Lung (tissue), 12 donors: ENCODE measurements around the gene MPZ. TPM values are rescaled to one million over a fixed set of nuclear protein-coding genes. Genes with fewer than 3 reads are reported as not detected.

Source experiments
- ATAC-seq: fragments of 200-7000 bp; cut with Tn5 transposase; one replicate; pipeline ENCODE4 v1.9.1; 2020; ENCODE audit warnings: moderate number of reproducible peaks; ENCODE audit not compliant: insufficient read depth, low FRiP score
- DNase-seq, 3 donors: peaks; one replicate each; pipeline ENCODE4 v3.0.0-alpha.2; 2013 to 2017
- H3K27ac ChIP-seq, 2 donors: one replicate each; pipeline ENCODE4 v1.5.1; 2013; ENCODE audit warnings: mild to moderate bottlenecking in 2 of 2, moderate library complexity in 2 of 2, control low read depth in 1 of 2, inconsistent platforms in 1 of 2, low read depth in 1 of 2, low read length in 1 of 2
- H3K27me3 ChIP-seq, 3 donors: one replicate each; pipeline ENCODE4 v1.5.1; 2013; ENCODE audit warnings: low read length in 2 of 3; ENCODE audit not compliant: control insufficient read depth in 3 of 3, insufficient read depth in 3 of 3
- H3K36me3 ChIP-seq, 4 donors: one replicate each; pipeline ENCODE4 v1.5.1; 2013; ENCODE audit warnings: low read length in 4 of 4, mild to moderate bottlenecking in 1 of 4, moderate library complexity in 1 of 4; ENCODE audit not compliant: control insufficient read depth in 4 of 4, insufficient read depth in 4 of 4
- H3K4me1 ChIP-seq, 5 donors: one replicate each; pipeline ENCODE4 v1.5.1; 2013; ENCODE audit warnings: low read length in 5 of 5, mild to moderate bottlenecking in 2 of 5, moderate library complexity in 1 of 5; ENCODE audit not compliant: control insufficient read depth in 5 of 5, insufficient read depth in 5 of 5
- H3K4me3 ChIP-seq: one replicate; pipeline ENCODE4 v1.5.1; 2013; ENCODE audit warnings: mild to moderate bottlenecking, control low read depth, moderate library complexity
- H3K9ac ChIP-seq, 2 donors: one replicate each; pipeline ENCODE4 v1.5.1; 2013; ENCODE audit warnings: low read length in 2 of 2, control low read depth in 1 of 2; ENCODE audit not compliant: insufficient read depth in 1 of 2
- H3K9me3 ChIP-seq, 4 donors: one replicate each; pipeline ENCODE4 v1.5.1; 2013; ENCODE audit warnings: low read length in 3 of 4, mild to moderate bottlenecking in 1 of 4, moderate library complexity in 1 of 4; ENCODE audit not compliant: control insufficient read depth in 4 of 4, insufficient read depth in 3 of 4
- WGBS, 2 donors: extraction: QIAGEN DNeasy Blood & Tissue Kit; methylation state at CpG; one replicate each; pipeline ENCODE4 v1.1.7; 2013; 5-methylcytosine and 5-hydroxymethylcytosine counted together
- polyA plus RNA-seq, 2 donors: library from polyadenylated mRNA; stranded (reverse); fragments of 200-250 nt; gene quantifications; one replicate each; pipeline ENCODE4 v1.2.1, GENCODE V29; 2013
- total RNA-seq, 2 donors: library from RNA; depleted of rRNA in 1 of 2; stranded (reverse); fragments of >200 nt in 1 of 2; gene quantifications; one replicate each; pipeline ENCODE4 v1.2.1, GENCODE V29; 2014 to 2021
- TF ChIP-seq, protein P1 (sequence below): IDR thresholded peaks from 2 replicates; pipeline ENCODE4 v1.5.1; 2012; ENCODE audit warnings: mild to moderate bottlenecking; ENCODE audit errors: control extremely low read depth, extremely low read depth
- donor health status: control.
- donor health status: control.
- donor health status: Bipolar disorder and iron deficiency.
- donor health status: healthy.
- donor health status: DM: yes; HTN: yes; CAD: no.

Gene MPZ
- total and polyA plus RNA-seq, 4 donors, result 2.0 to 5.1 (median 3.6) TPM

GRCh38 chr1:161298116-161298515, 11.7 kb downstream of the MPZ start:
- ATAC-seq (no peak), DNase-seq (no peak)
- TF ChIP-seq, protein P1, sequence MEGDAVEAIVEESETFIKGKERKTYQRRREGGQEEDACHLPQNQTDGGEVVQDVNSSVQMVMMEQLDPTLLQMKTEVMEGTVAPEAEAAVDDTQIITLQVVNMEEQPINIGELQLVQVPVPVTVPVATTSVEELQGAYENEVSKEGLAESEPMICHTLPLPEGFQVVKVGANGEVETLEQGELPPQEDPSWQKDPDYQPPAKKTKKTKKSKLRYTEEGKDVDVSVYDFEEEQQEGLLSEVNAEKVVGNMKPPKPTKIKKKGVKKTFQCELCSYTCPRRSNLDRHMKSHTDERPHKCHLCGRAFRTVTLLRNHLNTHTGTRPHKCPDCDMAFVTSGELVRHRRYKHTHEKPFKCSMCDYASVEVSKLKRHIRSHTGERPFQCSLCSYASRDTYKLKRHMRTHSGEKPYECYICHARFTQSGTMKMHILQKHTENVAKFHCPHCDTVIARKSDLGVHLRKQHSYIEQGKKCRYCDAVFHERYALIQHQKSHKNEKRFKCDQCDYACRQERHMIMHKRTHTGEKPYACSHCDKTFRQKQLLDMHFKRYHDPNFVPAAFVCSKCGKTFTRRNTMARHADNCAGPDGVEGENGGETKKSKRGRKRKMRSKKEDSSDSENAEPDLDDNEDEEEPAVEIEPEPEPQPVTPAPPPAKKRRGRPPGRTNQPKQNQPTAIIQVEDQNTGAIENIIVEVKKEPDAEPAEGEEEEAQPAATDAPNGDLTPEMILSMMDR, result no peak

GRCh38 chr1:161297415-161297814, 12.4 kb downstream of the MPZ start:
- no peak for ATAC-seq
- TF ChIP-seq, protein P1, result no peak

More at GRCh38 chr1:161298116-161298515, 11.7 kb downstream of the MPZ start:
- H3K4me1 ChIP-seq, result no peaks in the 10 kb centered on the region
- H3K9me3 ChIP-seq, result no peaks in the 10 kb centered on the region
- no peaks in the 10 kb centered on the region for H3K36me3 ChIP-seq
- no peak overlapping the region for H3K4me3 ChIP-seq
- H3K27me3 ChIP-seq, result no peaks in the 10 kb centered on the region
- no peak overlapping the region for H3K27ac ChIP-seq
- 75 to 86% methylated on average over 6 of the region's 6 CpGs for WGBS, 2 donors
- H3K9ac ChIP-seq, result no peak overlapping the region

DNA sequence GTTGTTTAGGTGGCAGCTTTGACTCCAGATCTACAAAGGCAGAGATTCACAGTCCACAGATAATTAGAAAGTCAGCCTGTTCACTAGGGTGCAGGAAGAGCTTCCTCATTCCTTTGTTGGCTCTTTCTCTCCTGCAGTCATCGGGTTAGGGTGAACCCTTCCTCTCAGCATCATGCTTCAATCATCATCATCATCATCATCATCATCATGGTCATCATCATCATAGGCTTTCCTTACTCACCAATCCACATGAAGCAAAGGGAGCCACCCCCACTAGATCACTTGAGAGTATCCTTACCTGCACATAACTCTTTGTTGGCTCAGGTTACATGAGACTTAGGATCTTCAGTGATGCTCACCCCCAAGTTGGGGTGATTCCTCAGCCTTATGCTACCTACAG, 19.0 kb downstream of the MPZ start:
- no peak for DNase-seq
- no peak overlapping the region for H3K27ac ChIP-seq
- no peaks in the 10 kb centered on the region for H3K36me3 ChIP-seq
- TF ChIP-seq, protein P1, result no peak
- H3K9ac ChIP-seq, result no peak overlapping the region
- H3K9me3 ChIP-seq, result no peaks in the 10 kb centered on the region
- no peak for ATAC-seq
- 93 to 94% methylated on average over 1 of the region's 1 CpG for WGBS, 2 donors
- H3K27me3 ChIP-seq, result no peaks in the 10 kb centered on the region
- no peaks in the 10 kb centered on the region for H3K4me1 ChIP-seq
- H3K4me3 ChIP-seq, result no peak overlapping the region

More at GRCh38 chr1:161297415-161297814, 12.4 kb downstream of the MPZ start:
- H3K9ac ChIP-seq, result no peak overlapping the region
- H3K27me3 ChIP-seq, result no peaks in the 10 kb centered on the region
- DNase-seq, result no peak
- no peaks in the 10 kb centered on the region for H3K36me3 ChIP-seq
- H3K4me1 ChIP-seq, result no peaks in the 10 kb centered on the region
- H3K4me3 ChIP-seq, result no peak overlapping the region
- no peaks in the 10 kb centered on the region for H3K9me3 ChIP-seq
- H3K27ac ChIP-seq, result no peak overlapping the region

- no peak overlapping the region for H3K9ac ChIP-seq
- WGBS, 2 donors, result 93 to 97% methylated on average over 3 of the region's 3 CpGs
- no peaks in the 10 kb centered on the region for H3K9me3 ChIP-seq
- no peaks in the 10 kb centered on the region for H3K4me1 ChIP-seq
- DNase-seq (no peak), ATAC-seq (no peak)
- TF ChIP-seq, protein P1, result no peak
- no peaks in the 10 kb centered on the region for H3K27me3 ChIP-seq
- H3K4me3 ChIP-seq, result no peak overlapping the region
- no peak overlapping the region for H3K27ac ChIP-seq
- no peaks in the 10 kb centered on the region for H3K36me3 ChIP-seq
These were observed 22.2 kb downstream of the MPZ start for GRCh38 chr1:161287482-161288054.
